Upper lobe of left lung (tissue), 4 donors: ENCODE measurements around the gene ARHGAP21.

Source experiments
- CTCF ChIP-seq, 6 experiments: fragments of 450-650 bp in 4 of 6; fragments of 200-600 bp in 2 of 6; sonication (generic) in 2 of 6; IDR thresholded peaks; one replicate each; pipeline ENCODE4 v1.5.1; 2016 to 2019; ENCODE audit warnings: antibody characterized with exemption in 6 of 6
- POLR2A ChIP-seq, 4 donors: fragments of 450-650 bp; IDR thresholded peaks; one replicate each; pipeline ENCODE4 v1.5.1; 2016 to 2017; ENCODE audit warnings: antibody characterized with exemption in 4 of 4, mild to moderate bottlenecking in 2 of 4

GRCh38 chr10:24622781-24623301, 100.8 kb downstream of the ARHGAP21 start:
- TF ChIP-seq CTCF (IDR thresholded peaks at IDR 0.05) (no peak), POLR2A (IDR thresholded peaks at IDR 0.05) (no peak)
